NCI-H2029 (cell line): ENCODE data around the gene CNIH2.

Experiments used
- DNase-seq: peaks from one replicate; lab custom pipeline; 2025; lab: John Stamatoyannopoulos, UW

Gene CNIH2

GRCh38 chr11:66278363-66279091 is 552 bp downstream of the CNIH2 start:
- no peak for DNase-seq

GRCh38 chr11:66279092-66279734 is 1.2 kb downstream of the CNIH2 start:
- DNase-seq: no peak

DNA sequence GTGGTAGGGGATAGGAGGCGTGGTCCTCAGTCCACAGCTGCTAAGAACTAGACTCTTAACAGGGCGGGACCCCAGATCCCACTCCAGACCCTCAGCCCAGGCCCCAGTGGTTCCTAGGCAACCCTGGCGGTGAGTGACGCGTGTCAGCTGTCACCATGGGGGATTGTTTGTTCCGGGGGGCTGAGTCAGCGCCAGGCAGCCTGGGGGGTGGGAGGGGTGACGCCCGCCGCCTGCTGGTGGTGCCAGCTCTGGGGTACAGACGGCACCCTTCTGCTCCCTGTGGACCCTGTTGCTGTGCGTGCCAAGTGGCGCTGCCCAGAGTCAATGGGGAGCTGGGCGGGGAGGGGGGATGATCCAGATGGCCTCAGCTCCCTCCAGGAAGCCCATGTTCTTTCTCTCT is 2.5 kb downstream of the CNIH2 start:
- DNase-seq: no peak

DNA sequence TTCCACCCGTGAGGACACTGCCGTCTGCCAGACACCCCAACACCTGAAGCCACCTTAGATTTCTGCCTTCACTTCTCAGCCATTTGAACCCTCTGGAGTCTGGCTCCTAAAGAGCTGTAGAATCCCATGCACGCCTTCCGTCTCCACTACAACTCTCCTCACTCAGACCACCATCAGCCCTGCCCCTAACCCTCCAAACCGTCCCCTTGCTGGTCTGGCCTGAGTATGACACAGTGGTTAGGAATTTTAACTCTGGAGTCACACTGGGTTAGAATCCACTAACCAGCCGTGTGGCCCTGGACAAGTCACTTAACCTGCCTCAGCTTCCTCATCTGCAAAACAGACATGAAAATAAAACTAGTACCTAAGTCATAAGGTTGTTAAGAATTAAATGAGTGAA is 3.0 kb downstream of the CNIH2 start:
- DNase-seq: no peak

DNA sequence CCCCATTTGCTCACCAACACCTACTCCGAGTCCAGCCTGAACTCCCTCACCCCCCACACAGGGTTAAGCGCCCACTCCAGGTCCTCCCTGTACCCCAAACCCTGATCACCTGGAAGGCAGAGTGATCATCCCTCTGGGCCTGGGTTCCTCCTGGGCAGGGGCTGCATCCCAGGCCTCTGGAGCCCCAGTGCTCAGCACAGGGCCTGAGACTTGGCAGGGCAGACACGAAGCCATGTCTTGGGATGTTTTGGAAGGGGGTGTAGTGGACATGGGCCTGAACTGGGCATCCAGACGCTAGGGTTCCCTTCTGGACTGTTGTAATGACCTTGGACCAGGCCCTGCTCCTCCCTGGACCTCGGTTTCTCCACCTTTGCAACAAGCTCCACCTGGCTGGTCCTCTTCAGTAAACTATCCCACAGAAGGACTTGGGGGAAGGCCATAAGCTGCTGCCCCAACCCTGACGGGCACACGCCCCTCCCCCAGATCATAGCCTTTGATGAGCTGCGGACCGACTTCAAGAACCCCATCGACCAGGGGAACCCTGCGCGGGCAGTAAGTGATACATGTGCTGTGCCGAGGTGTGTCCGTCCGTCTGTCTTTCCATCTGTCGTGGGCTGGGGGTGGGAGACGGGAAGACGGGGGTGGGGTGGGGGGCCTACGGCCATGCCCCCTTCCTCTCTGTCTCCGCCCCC is 3.9 kb downstream of the CNIH2 start:
- DNase-seq: no peak

- peak; percentile 98 for DNase-seq
Measured at GRCh38 chr11:66282468-66283455, 4.8 kb downstream of the CNIH2 start.

DNA sequence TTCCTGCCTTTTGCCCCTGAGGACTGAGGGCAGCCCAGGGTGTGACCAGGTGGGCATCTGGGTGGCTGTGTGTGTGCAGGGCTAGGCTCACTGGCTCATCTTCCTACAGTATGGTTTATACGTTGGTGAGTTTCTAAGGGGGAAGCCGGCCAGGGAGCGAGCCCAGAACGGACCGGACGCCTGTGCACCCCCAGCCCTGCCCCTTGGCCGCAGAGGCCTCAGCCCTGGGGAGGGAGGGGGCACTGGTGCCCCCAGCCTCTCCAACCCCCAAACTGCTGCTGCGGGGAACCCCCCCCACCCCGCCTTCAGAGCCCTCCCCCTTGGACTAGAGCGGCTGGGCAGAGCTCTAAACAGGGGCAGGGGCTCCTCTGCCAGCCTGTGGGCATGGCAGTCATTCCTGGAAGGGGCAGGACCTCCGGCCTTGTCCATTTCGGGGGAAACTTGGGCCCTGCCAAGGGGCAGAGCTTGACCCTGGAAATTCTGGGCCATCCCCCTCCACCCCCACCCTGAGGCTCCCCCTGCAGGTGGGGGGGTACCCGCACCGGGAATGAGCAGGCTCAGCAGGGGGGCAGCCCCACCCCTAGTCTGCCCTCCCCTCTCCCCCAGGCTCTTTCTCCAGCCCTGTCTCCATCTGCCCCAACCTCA is 5.6 kb downstream of the CNIH2 start:
- no peak for DNase-seq

DNA sequence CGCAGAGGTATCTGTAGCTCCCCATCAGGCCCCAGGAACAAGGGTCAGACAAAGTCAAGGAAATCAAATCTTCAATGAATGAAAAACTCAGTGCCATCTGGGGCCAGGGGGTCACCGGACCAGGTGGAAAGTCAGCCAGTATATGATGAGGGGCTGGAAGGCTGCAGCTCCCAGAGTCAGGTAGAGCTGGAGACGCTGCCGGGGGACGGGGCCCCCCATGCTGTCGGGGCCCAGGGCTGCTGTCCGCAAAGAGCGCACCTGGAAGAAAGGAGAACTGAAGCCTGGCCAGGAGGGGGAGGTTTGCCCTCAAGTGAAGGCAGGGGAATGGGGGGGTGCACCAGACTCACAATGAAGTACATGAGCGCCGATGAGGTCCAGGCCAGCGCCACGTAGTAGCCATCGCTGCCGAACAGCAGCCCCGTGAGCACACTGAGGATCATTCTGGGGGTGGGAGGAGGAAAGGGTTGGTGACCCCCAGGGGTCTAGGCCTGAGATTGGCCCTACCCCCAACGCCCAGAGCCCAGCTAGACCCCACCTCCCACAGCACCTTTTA is 6.6 kb downstream of the CNIH2 start:
- no peak for DNase-seq

DNA sequence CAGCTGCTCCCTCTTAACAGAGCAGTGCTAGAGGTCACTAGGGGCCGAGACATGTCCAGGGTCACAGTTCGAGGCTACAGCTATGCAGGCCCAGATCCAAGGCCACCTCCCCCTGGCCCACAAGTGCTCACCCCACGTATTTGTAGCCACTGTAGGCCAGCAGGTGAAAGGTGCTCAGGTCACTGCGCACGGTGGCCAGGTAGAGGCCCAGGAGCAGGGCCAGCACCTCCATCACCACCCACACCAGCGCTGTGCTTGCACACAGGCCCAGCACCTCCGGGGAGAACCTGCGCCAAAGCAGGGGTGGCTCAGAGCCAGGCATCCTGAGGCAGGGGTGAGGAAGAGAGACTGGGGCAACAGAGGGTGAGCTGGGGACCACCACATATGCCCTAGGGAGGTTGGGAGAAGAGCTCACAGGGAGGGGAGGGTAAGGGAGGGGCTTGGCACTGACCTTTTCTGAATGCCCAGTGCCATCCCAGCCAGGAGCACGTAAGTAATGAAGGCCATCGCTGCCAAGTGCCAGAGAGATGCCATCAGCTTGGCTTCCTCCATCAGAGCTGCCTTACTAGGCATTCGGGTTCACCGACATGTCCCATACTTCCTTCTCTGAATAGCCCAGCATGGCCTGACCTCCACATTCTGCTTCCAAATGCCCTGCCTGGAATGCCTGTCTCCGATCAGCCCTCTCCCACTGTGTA is 7.4 kb downstream of the CNIH2 start:
- DNase-seq: no peak

- DNase-seq: no peak
Measured at GRCh38 chr11:66286699-66287098, 8.7 kb downstream of the CNIH2 start.

GRCh38 chr11:66287211-66287888 is 9.4 kb downstream of the CNIH2 start:
- DNase-seq: no peak

DNA sequence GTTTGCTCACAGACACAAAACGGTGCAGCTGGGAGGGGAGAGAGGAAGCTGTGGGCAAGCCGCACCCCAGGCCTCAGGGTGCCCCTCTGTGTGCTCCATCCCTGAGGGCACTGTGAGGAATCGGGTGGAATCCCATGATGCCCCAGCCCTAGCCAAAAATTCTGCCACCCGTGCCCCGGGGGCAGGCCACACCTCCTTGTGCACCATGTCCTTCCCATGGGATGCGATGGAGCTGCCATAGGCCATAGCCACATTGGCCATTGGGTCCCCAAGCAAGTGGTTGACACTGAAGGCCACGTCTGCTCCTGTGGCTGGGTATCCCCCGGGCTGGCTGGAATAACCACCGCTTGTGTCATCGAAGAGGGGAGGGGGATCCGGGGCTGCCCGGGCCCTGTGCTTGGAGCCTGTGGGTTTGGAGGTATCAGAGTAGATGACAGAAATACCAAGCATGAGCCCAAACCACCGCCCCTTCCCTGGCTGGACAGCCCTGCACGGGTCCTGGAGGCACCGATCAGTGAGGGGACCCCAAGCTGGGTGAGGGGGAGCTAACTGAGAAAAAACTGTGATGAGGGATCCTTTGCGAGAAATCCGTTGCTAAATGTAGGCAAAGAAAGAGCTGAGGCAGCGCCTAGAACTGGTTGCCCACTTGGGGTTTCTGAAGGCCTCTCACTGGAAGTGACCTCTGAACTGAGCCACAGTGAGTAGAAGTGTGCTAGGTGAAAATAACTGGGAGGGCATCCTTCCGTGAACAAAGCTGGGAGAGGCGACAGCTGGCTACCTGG is 10.1 kb downstream of the CNIH2 start:
- DNase-seq: no peak

DNA sequence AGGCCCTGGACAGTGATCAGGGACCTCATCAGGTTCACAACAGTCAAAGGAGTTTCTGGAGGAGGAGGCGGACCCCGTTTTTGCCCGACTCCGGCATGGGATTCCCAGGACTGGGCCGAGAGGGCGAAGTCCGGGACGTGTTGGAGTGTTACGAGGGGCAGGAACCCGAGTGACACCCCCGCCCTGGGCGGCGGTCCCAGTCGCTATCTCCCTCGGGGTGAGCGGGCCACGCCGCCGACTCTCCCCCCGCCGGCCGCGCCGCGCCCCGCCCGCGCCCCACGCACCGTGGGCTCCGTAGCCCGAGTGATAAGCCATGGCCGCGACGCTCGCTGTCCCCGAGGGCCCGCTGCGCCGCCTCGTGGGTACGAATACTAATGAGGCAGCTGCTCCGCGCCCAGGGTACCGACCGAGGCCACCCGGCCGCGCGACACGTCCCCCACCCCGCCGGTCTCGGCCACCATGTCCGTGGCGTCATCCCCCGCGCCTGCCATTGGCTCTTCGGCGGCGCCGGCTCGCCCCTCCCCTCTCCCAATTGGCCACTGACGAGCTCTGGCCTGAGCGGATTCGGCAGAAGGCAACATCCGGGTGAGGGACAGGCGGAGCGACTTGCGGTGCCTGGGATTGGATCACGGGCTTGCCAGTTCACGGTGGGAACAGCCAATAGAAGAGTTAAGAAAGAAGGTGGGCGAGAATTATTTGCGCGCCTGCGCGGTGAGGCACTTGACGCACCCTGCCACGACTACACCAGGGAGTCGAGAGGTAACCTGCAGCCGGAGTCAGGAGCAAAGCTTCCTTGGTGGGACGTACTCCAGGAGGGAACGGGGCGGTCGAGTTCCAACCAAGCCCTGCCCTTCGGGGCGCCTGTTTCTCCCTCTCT is 10.9 kb downstream of the CNIH2 start, which contains the start of gene YIF1A:
TSS of gene YIF1A (minus strand) at position 473 of the 877 bp plus-strand sequence. CDS start at position 315, 158 bp downstream.
- DNase-seq: peak; percentile 98

DNA sequence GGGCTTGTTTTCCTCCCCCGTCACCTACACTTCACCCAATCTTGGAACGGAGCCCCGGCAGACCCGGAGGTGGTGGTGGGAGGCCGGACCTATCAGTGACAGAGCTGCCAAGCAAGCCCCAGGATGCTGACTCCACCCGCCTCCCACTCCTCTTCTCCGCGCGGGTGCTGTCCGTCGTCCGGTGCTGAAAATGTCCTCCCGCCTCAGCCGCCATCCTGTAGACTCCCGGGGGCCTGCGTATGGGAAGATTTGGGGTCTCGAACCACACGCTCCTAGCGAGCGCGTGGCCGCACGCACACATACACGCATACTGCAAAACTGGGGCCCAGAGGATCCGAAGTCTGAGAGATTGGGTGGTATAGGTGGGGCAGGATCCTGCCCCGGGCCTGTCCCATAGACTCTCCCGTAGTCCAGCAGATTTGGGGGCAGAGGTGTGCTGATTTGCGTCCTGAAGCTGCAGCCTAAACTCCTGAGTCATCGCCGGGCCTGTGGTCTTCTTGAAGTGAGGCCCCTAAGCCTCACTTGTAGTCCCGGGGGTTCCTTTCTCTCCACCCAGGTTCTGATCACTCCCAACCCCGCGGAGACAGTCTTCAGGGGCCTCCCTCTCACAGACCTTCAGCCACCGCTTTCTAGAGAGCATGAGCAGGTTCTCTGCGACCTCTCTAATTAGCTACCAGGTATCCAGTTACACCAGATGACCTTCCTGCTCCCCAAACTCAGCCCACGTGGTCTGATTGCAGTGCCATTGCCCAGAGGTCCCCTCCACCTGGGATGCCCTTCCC is 11.8 kb downstream of the CNIH2 start:
- no peak for DNase-seq

DNA sequence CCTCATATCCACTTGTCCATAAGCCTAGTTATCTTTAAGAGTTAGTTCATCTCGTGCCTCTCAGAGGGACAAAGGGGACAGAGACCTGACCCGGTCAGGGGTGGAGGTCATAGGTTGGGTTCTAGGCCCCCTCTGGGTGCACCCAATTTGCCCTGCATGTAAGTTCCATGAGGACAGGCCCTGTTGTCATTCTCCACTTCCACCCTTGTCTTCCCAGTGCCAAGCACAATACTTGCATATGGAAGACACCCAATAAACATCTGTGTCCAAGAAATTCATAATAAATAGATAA is 12.3 kb downstream of the CNIH2 start:
- no peak for DNase-seq

DNA sequence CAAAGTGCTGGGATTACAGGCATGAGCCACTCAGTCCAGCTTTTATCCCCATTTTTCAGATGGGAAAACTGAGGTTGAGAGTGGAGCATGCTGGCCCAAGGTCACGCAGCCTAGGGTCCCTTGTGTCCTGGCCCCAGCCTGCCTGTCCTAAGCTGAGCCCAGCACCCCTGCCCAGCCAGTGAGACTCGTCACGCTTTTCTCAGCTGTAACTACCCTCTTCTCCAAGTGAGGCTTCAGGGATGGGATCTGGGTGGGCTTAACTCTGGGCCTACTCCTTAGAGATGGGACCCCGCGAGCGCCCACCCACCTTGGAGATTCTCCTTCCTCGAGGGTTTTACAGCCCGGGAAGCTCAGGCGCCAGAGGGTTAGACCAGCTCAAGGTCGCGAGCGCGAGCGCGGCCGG is 13.3 kb downstream of the CNIH2 start:
- DNase-seq: no peak
